Activated CD4-positive, alpha-beta memory T cell treated with anti-CD3 and anti-CD28 coated beads for 36 hours (primary cell): Measurements from ENCODE around the gene CCDC185. TPM values are rescaled to one million over a fixed set of nuclear protein-coding genes. Genes with fewer than 3 reads are reported as not detected.

Source experiments
- total RNA-seq, 2 experiments: library from RNA; stranded (reverse); gene quantifications; one replicate each; pipeline ENCODE4 v1.2.3, GENCODE V29; 2021

Gene CCDC185
- total RNA-seq, 2 experiments from 2014 or later = not detected

Other genes with a start within 250 kb of the CCDC185 start
- under 1 TPM; 0.82 to 0.83 TPM for gene SUSD4, start 29.2 kb upstream of the CCDC185 start, total RNA-seq